GM13976 (cell line): ENCODE measurements around the gene TP53AIP1.

ENCODE experiments used
- DNase-seq: peaks from one replicate; pipeline ENCODE4 v3.0.0; 2012; ENCODE audit warnings: low spot score
- in situ Hi-C: fragments of 300-500 bp; cut with MboI; formaldehyde crosslinking; loops from one replicate; pipeline ENCODE4 v1.12.0; 2022; ENCODE audit warnings: low sequenced_read_pairs, mixed read lengths, inconsistent platforms; ENCODE audit not compliant: unreplicated experiment
- TF ChIP-seq, protein P1 (sequence below): IDR thresholded peaks from 2 replicates; pipeline ENCODE4 v1.5.1; 2012; ENCODE audit warnings: borderline replicate concordance, mild to moderate bottlenecking; ENCODE audit not compliant: insufficient read depth; ENCODE audit errors: extremely low read depth, missing control alignments, control extremely low read depth

The TP53AIP1 gene

DNA sequence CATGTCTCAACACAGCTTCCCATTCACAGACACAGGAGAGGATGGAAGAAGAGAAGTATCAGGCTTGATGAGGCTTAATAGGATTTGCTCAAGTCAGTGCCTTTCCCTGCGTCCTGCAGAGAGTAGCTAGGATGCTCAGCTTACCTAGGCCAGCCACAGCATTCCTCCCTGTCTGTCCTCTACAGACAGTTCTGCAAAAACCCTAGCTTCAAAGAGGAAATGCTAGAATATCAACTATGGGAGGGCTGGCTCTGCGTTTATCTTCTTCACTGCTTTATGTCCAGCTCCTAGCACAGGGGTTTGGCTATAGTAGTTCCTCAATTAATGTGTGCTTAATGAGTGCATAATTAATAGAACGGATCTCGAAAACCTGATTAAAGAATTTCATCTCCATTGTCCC lies 35.1 kb downstream of the TP53AIP1 start:
- DNase-seq: no peak
- in situ Hi-C loops: no loop called here
- TF ChIP-seq, protein P1, sequence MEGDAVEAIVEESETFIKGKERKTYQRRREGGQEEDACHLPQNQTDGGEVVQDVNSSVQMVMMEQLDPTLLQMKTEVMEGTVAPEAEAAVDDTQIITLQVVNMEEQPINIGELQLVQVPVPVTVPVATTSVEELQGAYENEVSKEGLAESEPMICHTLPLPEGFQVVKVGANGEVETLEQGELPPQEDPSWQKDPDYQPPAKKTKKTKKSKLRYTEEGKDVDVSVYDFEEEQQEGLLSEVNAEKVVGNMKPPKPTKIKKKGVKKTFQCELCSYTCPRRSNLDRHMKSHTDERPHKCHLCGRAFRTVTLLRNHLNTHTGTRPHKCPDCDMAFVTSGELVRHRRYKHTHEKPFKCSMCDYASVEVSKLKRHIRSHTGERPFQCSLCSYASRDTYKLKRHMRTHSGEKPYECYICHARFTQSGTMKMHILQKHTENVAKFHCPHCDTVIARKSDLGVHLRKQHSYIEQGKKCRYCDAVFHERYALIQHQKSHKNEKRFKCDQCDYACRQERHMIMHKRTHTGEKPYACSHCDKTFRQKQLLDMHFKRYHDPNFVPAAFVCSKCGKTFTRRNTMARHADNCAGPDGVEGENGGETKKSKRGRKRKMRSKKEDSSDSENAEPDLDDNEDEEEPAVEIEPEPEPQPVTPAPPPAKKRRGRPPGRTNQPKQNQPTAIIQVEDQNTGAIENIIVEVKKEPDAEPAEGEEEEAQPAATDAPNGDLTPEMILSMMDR: no peak

DNA sequence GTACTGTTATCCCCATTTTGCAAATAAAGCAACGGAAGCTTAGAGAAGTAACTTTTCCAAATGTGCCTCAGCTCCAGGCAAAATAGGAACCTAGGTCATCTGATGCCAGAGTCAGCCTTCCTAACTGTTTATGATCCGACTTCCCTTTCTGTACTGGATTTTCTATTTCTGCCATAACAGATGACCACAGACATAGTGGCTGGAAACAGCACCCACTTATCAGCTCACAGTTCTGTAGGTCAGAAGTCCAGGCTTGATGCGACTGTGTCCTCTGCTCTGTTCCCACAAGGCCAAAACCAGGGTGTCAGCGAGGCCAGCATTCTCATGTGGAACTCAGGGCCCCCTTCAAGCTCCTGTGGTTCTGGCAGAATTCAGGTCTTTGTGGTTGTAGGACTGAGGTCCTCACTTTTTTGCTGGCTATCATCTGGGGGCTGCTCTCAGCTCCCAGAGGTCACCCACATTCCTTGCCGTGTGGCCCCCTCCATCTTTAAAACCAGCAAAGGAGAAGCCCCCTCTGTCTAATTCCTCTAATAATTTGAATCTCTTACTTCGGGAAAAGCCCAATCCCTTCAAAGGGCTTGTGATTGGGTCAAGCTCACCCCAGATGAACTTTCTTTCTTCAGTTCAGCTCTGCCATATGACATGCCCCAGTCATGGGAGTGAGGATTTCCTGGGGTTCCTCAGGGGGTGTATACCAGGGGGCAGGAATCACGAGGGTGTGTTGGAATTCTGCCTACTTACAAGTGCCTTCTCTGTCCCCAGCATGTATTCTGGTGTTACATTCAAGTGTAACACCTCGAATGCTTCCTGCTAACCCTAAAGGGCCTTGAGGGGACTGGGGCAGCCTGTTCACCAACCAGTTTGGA lies 36.3 kb downstream of the TP53AIP1 start:
- TF ChIP-seq, protein P1: no peak
- DNase-seq: no peak
- in situ Hi-C loops: no loop called here

- in situ Hi-C loops: no loop called here
- TF ChIP-seq, protein P1: peak; percentile 22
- peak; percentile 77 for DNase-seq
Measured at GRCh38 chr11:128905345-128906184, 37.1 kb downstream of the TP53AIP1 start.

DNA sequence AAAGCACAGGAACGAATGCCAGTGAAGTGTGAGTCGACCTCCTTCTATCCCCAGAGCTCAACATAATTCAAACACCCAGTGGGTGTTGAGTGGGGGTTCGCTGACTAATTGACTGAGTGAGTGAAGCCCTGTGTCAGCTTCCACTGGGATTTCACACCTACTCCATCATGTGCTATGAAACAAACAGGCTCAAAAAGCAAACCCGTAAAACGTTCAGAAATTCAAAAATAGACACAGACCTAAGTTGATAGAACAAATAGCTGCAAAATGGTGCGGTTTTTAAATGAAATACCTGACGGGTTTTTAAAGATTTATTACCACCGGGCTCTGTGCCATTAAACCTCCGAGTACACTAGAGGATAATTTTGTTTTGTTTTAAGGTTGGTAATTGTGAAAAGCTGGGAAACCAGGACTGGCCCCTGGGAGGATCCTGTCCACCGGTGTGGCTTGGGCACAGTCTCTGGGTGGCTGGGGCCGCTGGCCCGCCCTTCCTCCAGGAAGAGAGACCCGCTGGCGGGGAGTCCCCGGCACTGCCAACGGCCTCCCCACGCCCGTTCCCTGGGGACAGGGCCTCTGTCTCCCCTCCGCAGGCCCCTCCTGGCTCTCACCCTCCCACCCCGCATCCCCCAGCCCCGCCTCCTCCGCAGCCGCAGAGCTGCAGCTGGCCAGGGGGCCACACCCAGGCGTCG lies 37.9 kb downstream of the TP53AIP1 start:
- TF ChIP-seq, protein P1: no peak
- in situ Hi-C loops: no loop called here
- no peak for DNase-seq

- TF ChIP-seq, protein P1: no peak
- in situ Hi-C loops: no loop called here
- DNase-seq: no peak
Measured at GRCh38 chr11:128904303-128904655, 38.4 kb downstream of the TP53AIP1 start.

- in situ Hi-C loops: no loop called here
- no peak for DNase-seq
- TF ChIP-seq, protein P1: no peak
Measured at GRCh38 chr11:128903248-128904061, 39.2 kb downstream of the TP53AIP1 start.
